MM.1S (cell line): ENCODE measurements around the gene HSP90AB1.

ENCODE experiments used
- EZH2phosphoT487 ChIP-seq: fragments of 300-600 bp; sonication (generic); IDR thresholded peaks from 2 replicates; pipeline ENCODE4 v1.6.1; 2018; ENCODE audit warnings: antibody characterized with exemption, low read length
- TF ChIP-seq, protein P1 (sequence below): fragments of 300-600 bp; sonication (generic); IDR thresholded peaks from 2 replicates; pipeline ENCODE4 v1.5.1; 2016; ENCODE audit warnings: antibody characterized with exemption, low read length, mixed read lengths

DNA sequence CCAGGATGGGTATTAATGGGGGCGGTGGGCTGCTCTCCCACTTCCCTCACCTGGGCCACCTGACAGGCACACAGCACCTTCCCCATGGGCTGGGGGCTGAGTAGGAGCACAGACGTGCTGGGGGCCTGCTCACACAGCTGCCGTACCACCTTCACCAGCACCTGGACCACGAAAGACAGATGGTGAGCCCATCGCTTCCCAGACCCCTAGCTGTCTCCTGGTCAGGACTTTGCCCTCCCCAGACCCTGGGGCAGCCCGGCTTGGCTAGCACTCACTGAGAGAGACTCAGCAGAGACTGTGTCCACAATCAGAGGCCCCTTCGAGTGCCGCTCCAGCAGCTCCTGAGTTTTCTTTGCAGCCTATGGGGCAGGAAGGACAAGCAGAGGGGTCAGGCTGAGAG lies 54.2 kb downstream of the HSP90AB1 start:
- TF ChIP-seq, protein P1, sequence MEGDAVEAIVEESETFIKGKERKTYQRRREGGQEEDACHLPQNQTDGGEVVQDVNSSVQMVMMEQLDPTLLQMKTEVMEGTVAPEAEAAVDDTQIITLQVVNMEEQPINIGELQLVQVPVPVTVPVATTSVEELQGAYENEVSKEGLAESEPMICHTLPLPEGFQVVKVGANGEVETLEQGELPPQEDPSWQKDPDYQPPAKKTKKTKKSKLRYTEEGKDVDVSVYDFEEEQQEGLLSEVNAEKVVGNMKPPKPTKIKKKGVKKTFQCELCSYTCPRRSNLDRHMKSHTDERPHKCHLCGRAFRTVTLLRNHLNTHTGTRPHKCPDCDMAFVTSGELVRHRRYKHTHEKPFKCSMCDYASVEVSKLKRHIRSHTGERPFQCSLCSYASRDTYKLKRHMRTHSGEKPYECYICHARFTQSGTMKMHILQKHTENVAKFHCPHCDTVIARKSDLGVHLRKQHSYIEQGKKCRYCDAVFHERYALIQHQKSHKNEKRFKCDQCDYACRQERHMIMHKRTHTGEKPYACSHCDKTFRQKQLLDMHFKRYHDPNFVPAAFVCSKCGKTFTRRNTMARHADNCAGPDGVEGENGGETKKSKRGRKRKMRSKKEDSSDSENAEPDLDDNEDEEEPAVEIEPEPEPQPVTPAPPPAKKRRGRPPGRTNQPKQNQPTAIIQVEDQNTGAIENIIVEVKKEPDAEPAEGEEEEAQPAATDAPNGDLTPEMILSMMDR: no peak
- no peak for TF ChIP-seq EZH2phosphoT487
